Stimulated activated CD8-positive, alpha-beta memory T cell treated with anti-CD3 and anti-CD28 coated beads, Interleukin-7, amount 100 ng/mL, for 4 hours (primary cell): ENCODE results near the gene IMPDH1.
"Not testable (repeated sequence)": the region's sequence is repeated elsewhere in the genome, so short reads cannot be mapped to it uniquely, and the experiment has no call there.

Experiments used
- DNase-seq, 2 donors: peaks; one replicate each; pipeline ENCODE4 v3.0.0-alpha.2; 2020; ENCODE audit warnings: low read depth in 2 of 2

Gene IMPDH1

GRCh38 chr7:128409596-128410450 lies at the start of gene IMPDH1:
TSS of gene IMPDH1 (minus strand) at chr7:128409982. CDS start at chr7:128409901, 81 bp downstream.
- DNase-seq: peak; percentile 69 to 82

DNA sequence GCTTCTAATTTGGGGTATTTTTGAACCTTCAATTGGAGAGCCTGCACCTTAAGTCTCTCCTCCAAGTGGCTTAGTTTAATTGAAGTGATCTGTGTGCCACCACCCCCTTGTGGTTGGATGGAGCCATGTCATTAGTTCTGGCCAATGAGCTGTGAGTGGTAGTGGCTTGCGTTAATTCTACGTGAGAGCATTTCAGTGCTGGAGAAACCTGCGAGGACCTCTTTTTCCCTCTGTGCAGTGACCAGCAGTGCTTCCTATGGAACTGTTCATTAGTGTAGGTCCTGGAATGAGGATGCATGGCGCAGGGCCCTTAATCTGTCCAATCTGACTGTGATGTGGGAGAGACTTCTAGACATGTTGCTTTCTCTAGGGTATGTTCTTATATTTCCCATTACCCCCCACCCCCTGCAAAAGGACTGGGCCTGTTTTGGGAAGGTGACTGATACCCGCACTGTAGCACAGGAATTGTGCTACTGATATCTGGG lies 49.7 kb upstream of the IMPDH1 start:
- peak; percentile 47 to 52 for DNase-seq

GRCh38 chr7:128458956-128459355 lies 49.2 kb upstream of the IMPDH1 start:
- DNase-seq: no peak

- DNase-seq: not testable (repeated sequence)
These were observed 47.6 kb upstream of the IMPDH1 start for GRCh38 chr7:128457385-128457784.

GRCh38 chr7:128456255-128456725 lies 46.5 kb upstream of the IMPDH1 start:
- no peak for DNase-seq

DNA sequence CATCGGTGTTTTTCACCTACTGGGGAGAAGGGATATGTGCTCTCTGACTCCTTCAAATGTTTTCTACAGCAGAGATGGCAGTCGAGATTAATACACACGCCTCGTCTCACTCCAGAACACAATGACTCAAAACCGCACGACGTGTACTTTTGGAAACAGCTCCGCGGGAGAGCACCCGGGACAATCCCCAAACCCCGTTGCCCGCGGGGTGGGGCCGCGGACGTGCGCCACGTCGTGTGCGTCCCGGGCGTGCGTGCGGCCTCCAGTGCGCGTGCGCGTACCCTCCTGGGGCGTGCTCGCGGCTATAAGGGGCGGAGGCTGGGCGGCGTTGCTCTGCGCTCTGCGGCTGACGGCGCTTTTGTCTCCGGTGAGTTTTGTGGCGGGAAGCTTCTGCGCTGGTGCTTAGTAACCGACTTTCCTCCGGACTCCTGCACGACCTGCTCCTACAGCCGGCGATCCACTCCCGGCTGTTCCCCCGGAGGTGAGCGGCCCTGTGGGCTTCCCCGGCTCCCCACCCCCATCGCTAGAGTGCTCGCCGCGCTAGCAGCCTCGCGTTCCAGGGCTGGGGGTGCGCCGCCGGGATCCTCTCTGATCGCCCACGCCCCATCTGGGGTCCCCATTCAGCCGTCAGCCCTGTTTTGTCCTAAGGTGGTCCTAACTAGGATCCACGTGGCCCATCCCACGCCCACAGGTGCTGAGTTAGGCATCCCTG lies 45.9 kb upstream of the IMPDH1 start, which contains the start of gene HILPDA:
HILPDA (plus strand) TSS at position 336 of the 712 bp plus-strand sequence. CDS start 1,391 bp downstream, outside the sequence.
- DNase-seq: peak; percentile 87 to 93

GRCh38 chr7:128454808-128455542 lies 45.2 kb upstream of the IMPDH1 start:
- no peak for DNase-seq

DNA sequence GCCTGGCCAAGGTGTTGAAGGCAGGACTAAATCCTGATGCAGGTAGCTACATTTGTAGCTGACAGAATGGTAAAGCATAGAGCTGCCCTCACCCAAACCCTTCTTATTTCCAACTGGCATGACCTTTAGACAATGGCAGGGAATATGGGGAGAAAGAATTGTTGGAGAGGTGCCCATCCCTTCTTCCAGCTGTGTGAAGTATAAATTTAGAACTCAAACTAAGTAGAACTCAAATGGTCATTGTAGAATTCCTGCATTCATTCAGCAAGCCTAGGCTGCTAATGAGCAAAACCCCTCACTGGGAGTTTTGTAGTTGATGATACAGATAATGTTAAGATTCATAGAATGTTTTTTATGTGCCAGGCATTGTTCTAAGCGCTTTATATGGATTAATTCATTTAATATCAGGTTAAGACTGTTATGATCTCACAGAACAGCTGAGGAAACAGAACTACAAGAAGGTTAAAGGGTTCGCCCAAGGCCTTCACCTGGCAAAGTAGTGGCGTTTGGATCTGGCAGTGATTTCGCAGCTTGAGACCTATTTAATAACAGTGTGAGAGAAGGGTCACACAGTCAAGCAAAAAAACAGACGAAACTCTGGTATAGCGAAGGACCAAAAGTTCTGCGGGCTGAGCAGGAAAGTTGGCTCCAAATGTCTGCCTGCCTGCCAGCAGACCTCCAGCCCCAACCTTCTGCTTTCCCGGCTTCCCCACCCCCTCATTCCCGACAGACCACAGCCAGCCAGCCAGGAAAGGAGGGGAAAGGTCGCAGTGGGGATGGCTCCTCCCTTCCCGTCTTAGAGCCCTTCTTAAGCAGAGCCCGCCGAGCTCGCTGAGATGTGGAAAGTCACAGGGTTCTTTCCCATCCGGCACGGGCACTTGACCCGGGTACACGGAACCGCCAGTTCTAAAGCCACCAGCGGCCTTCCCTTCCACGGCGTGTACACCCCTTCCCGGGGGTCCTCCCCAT lies 44.3 kb upstream of the IMPDH1 start:
- no peak for DNase-seq

DNA sequence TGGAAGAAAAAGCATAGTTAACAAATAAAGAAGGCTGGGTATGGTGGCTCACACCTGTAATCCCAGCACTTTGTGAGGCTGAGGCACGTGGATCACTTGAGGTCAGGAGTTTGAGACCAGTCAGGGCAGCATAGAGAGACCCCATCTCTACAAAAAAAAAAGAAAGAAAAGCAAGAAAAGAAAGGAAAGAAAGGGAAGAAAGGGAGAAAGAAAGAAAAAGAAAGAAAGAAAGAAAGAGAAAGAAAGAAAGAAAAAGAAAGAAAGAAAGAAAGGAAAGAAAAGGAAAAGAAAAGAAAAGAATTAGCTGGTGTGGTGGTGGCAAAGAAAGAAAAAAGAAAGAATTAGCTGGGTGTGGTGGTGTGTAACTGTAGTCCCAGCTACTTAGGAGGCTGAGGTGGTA lies 42.8 kb upstream of the IMPDH1 start:
- DNase-seq: no peak

DNA sequence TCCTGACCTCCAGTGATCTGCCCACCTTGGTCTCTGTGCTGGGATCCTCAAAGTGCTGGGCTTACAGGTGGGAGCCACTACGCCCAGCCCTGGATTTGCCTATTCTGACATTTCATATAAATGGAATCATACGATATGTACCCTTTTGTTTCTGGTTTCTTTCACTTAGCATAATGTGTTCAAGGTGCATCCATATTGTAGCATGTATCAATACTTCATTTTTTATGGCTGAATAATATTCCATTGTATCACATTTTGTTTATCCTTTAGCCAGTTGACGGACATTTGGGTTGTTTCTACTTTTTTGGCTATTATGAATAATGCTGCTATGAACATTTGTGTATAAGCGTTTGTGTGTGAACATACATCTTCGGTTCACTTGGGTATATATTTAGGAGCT lies 41.1 kb upstream of the IMPDH1 start:
- DNase-seq: no peak

DNA sequence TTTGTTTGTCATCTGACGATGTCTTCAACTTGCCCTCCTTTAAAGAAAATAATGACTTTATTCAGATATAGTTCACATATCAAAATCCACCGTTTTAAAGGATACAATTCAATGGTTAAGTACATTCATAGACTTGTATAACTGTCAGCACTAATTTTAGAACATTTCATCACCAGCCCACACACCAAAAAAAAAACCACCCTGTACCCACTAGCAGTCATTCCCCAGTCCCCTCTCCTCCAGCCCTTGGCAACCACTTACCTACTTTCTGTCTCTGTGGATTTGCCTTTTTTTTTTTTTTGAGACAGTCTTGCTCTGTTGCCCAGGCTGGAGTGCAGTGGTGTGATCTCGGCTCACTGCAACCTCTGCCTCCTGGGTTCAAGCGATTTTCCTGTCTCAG lies 40.6 kb upstream of the IMPDH1 start:
- no peak for DNase-seq

DNA sequence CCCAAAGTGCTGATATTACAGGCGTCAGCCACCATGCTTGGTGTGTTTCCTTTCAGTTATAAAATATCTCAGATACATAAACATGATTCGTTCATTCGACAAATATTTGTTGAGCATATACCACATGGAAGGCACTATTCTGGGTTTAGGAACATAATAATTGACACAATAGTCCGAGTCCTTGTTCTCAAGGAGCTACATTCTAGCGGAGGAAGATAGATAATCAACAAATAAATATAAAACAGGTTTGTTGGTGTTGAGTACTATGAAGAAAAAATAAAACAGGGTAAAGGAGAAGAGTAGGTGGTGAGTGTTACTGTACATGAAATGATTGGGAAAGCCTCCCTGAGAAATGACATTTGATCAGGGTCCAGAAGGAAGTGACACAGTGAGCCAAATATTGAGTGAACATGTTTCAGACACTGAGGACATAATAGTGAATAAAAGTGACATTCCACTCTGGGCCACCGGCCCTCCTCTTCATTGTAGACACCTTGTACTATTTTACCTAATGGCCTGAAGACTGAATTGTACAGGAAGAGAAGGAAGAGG lies 39.0 kb upstream of the IMPDH1 start:
- no peak for DNase-seq

DNA sequence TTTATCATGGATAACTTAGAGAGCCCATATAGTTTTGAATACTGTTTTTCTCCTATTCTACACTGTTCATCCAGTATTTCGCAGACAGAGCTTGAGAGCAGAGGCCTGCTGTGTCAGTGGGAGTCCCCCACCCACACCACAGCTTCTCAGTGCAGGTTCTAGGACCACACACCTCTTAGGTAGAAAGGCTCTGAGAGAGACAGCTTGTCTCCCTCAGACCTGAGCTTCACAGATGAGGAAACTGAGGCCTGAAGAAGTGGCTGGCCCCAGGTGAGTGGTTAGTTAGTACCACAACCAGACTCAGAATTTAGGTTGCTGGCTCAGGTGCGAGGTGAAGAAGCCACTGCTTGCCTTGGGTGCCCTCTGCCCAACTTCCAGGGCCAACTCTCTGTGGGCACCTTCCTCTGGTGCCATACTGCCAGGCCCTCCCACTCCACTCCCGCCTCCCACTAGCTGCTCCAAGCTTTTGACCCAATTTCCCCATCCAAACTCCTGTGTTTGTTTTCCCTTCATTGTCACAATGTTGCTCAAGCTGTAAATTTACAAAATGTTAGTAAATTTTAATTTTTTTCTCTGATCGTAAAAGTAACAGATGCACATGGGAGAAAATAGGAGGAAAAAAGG lies 38.3 kb upstream of the IMPDH1 start:
- no peak for DNase-seq

GRCh38 chr7:128446306-128446705 lies 36.5 kb upstream of the IMPDH1 start:
- DNase-seq: no peak

DNA sequence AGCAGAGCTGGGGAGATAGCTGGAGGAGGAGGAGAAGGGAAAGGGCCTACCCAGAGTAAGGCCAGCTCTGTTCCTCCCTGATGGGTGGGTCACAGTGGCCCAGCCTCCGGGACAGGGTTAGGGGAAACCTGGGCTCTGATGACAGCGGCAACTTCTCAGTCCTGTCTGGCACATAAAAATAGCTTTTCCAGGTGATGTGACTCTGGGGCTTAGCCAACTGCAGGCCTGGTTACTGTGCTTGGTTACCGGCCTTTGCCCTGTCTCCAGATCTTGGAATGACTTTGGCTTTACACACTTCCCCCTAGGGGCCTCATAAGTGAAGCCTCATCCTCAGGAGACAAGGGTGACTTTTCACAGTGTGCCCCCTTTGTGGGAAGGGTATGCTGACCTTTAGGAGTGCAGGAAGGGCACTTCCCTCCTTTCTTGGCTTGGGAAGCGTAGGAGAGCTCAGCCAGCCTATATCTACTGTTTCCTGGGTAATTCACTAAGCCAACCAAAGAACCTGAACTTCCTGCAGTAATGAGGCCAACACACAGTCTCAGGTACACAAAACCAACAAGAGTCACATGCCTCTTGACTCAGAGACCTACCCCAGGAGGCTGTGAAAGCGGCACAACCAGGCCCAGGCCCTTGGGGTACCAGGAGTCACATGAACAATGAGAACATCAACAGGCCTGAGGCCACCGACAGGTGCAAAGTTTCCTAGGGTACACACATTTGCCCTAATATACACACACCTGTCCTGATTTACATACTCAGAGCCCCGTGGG lies 34.2 kb upstream of the IMPDH1 start:
- DNase-seq: no peak

DNA sequence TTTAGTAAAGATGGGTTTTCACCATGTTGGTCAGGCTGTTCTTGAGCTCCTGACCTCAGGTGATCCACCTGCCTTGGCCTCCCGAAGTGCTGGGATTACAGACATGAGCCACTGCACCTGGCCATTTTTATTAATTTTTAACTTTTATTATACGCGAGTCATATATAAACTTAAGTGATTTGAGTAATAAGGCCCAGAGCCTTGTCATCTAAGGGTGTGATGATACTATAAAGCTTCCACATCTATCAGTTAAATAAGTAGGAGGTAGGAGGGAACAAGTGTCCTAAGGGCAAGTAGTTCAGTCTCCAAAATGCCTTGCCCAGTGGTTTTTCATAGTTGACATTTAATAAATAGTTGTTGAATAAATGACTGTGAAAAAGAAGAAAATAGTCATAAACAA lies 32.6 kb upstream of the IMPDH1 start:
- DNase-seq: no peak

- no peak for DNase-seq
These were observed 27.9 kb upstream of the IMPDH1 start for GRCh38 chr7:128437426-128438332.

DNA sequence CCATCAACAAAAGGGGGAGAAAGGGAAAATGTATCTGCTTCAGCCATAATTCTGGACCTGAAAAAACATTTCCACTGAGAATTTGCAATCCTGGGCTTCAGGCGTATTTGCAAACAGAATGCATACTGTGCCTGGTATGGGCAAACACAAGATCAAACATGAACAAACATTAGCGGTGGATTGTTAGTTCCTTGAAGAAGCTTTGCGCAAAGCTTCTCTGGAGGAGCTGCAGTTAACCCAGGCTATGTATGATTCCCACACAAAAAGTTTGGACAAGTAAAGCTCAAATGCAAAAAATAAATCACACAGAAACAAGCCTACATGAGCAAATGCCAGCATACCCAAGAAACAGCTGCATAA lies 25.5 kb upstream of the IMPDH1 start:
- DNase-seq: no peak
